Stimulated activated CD8-positive, alpha-beta memory T cell treated with anti-CD3 and anti-CD28 coated beads, Interleukin-12 subunit alpha, Interleukin-12 subunit beta, amount 100 ng/mL, for 24 hours (primary cell): ENCODE measurements around the gene CARS2.

Source experiments
- DNase-seq: peaks from one replicate; pipeline ENCODE4 v3.0.0-alpha.2; 2020; ENCODE audit errors: extremely low read depth

The CARS2 gene

DNA sequence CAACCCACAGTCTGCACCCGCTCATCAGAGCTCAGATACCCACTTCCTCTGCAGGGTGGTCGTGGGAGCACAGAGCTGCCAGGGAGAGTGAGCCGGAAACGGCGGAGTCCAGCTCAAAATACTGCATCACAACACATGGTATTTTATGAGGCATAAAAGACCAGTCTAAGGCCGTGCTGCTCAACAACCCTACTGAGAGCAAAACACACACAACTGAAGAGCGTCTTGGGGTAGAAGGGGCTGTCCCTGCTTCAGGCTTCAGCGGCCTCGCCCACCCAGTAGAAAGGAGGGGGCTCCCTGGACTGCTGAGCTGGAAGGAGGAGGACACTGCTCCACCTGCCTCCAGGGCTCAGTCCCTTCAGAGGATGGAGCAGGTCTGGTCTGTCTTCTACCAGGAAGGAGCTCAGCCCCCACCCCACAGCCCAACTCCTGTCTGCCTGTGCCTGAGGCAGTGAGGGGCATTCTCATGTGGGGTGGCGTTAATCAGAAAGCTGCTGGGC, 53.6 kb downstream of the CARS2 start:
- DNase-seq = no peak

DNA sequence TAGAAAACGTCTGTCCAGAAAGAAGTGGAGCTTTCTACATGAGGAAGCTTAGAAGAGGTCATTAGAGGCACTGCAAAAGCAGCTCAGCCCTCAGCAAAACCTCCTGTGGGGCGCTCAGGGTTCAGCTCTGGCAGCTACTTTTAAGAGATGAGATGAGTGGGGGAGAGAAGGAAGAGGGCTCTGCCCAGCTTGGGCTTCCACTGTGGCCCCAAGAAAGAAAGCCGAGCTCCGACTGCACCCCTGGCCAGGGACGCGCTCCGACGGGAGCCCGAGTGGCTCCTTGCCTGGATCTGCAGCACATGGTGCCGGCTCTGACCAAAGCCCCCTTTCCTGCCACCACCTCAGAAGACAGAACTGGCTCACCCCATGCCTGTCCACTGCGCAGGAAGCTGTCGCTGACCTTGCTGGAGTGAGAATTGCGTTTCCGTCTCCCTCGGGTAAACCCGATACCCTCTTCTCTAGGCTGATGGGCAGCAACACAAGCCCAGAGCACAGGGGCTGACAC, 54.1 kb downstream of the CARS2 start:
- DNase-seq = no peak

DNA sequence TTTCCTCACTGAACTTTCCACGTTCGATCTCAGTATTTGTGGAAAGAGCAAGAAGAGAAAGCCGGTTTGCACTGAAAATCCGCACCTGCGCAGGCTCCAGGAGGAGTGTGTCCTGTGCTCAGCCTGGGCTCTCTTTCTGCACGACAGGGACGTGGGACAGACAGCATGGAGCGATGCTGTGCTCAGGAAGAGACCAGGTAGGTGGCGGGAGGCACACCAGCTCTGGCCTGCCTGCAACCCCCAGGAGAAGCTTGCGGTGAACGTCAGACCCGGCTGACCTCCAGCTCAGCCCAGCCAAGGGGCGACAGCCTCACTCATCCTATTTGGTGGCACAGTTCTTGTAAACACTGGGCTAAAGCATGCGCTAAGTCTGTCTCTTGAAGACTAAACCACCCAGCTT, 54.6 kb downstream of the CARS2 start:
- no peak for DNase-seq

DNA sequence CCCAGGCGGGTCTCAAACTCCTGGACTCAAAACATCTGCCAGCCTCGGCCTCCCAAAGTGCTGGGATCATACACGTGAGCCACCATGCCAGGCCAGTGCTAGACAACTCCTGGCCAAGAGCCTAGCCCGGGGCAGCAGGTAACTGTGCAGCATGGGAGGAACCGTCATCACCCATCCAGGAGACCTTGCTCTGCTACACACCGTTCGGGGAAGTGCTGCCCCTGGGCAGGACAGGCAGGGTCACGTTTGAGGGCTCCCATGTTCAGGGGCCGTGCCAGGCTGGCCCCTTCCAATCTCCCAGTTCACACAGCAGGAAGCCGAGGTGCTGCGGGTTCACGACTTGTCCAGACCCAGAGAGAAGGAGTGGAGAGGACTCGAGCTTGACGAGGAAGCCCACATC, 55.5 kb downstream of the CARS2 start:
- DNase-seq = no peak

DNA sequence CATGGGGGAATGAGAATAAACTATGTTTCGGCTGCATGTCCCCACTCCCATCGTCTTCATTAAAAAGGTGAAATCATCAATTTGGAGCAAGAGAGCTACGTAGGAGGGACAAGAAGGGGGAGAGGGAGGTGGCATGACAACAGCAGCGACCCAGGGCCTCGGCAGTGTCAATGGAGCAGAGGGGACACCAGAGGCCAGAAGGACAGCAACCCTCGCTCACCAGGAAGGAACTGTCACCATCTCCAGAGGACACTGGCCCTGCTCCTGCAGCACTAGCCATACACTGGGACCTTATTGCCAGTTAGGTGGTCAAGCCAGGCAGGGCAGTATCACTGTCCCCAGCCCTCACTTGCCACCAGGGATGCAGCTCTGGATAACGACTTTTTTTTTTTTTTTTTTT, 56.4 kb downstream of the CARS2 start:
- DNase-seq = no peak

DNA sequence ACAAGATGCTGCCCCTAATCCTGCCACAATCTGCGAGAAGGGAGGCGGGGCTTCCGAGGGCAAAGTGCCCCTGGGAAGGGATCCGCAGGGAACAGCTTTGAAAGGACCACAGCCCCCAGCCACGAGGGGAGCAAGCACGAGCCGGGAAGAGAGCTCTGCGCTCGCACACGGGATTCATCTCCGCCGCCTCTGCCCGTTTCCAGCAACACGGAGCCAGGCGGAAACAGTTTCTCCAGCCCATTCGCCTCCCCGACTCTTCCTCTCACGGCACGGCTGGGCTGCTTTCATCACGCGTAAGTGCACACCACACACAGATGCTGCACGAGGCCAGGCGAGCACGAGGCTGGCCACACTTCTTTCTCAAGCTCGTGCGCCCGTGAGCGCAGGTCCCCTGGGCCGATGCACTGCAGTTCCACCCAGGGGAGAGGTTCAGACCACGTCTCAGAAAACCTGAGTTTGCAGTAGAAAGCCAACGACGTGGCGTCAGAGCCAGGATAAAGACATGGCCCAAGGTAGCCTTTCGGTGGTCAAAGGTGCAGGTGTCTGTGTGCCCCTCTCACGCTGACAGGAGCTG, 57.0 kb downstream of the CARS2 start:
- DNase-seq = no peak

DNA sequence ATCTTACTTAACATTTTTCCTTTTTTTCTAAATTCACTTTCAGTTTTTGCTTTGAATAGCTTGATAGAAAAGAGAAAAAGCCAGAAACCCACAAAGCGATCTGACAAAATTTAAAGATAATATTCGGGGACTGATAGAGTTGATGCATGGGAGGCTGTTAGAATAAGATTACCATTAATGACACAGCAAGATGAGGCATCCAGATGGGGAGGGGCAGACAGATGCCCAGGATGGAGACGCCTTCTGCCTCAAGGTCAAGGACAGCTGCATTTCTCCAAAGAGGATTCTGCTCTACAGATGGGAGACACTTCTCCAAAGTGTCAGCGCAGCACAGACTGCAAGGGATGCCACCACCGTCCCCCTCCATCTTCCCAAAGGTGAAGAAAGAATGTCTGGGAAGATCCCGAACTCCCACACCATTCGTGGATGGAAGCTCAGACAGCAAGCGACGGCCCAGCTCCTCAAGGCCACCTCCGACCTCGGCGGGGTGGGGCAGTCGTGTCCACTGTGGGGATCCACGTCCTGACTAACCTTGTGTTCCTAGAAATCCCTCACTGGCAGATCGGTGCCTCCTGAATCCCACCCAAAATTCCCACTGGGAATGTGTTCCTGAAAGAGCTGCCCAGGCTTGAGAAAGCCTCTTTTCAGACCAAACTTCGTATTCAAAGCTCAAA, 57.6 kb downstream of the CARS2 start:
- no peak for DNase-seq

DNA sequence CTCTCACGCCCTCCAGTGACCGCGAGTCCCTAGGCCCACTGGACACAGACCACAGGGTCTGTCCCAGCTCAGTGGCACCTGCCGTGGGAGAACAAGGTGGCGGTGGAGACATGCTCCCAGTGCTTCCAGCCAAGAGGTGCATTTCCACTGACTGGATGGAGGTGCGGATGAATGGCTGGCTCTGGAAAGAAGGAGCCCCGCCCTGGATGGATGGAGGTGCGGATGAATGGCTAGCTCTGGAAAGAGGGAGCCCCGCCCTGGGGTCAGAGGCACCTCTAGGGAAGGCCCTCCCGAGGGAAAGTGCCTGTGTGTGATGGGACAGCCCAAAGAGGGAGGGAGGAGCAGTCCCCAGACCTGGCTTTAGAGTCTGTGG, 58.6 kb downstream of the CARS2 start:
- no peak for DNase-seq

DNA sequence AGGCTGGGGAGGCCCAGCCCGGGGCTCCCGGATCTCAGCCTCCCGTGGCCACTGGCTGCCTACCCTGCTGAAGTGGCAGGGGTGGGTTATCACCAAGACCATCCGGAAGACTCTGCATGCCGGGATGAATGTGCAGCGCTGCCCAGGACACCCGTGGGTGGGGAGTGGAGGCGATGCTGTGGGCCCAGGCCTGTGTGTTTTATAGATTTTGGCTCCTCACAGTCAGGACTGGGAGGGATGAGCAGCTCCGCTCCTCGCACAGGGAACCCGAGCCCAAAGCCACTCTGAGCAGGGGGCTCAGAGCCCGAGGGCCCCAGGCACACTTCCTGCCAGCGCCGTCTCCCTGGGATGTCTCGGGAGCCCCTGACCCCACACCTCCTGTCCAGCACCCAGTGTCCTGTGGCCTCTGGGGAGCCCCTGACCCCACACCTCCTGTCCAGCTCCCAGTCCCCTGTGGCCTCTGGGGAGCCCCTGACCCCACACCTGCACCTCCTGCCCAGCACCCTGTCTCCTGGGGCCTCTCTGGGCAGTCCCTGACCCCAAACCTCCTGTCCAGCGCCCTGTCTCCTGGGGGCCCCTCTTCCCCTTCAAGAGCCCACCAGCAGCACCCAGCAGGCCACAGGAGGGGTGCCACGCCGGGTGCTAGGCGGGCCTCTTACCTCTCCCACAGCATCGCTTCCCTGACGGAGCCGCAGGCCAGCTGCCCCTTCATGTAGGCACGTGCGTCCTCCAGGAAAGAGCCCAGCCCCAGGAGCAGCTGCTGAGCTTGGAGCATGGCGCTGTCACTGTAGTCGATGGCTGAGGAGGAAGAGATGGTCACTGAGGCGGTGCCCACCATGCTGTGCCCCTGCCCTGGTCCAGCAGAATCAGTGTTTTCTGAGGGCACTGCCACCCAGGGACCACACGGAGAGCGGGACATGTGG, 59.2 kb downstream of the CARS2 start:
- no peak for DNase-seq

DNA sequence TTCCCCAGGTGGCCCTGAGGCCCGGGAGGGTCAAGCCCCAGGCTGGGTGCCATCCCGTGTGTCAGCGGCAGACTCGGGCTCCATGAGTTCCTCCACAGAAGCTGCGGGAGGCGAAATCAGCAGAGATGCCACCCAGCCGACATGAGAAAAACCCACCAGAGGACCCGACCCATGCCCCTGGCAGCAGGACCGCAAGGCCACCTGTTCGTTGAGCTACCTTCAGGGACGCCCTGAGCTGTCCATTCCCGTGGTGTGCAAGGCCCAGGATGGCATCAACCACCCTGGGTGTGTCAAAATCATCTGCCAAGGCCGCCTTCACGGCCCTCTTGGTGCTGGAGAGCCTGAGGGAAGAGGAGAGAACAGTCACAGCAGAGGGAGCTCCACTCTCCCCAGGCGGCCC, 60.2 kb downstream of the CARS2 start:
- DNase-seq = no peak

DNA sequence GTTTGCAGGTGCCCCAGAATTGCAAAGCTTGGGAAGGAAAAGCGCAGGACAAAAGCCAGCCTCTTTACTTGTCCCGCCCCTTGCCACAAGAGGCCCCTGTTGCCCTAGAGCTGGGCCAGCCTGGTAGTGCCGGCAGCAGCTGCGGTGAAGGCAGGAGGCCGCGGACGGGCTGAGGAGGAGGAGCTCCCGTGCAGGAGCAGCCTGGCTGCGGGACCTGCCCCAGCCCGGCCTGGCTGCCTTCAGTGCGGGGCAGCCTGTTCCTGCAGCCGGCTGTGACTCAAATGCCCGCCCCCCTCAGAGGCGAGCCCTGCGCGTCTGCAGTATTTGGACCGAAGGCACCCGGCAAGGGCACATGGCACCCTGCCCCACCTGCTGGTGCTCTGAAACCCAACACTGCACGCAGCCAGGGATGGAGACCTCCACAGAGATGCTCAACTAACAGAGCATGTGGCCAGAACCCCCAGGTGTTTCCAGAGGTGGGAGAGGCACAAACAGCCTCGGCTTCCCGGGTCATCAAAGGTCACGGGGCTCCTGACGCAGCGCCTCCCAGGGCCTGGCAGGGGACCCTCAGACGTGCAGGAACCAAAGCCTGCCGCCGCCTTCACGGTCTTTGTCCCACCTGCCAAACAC, 60.9 kb downstream of the CARS2 start:
- DNase-seq = no peak

DNA sequence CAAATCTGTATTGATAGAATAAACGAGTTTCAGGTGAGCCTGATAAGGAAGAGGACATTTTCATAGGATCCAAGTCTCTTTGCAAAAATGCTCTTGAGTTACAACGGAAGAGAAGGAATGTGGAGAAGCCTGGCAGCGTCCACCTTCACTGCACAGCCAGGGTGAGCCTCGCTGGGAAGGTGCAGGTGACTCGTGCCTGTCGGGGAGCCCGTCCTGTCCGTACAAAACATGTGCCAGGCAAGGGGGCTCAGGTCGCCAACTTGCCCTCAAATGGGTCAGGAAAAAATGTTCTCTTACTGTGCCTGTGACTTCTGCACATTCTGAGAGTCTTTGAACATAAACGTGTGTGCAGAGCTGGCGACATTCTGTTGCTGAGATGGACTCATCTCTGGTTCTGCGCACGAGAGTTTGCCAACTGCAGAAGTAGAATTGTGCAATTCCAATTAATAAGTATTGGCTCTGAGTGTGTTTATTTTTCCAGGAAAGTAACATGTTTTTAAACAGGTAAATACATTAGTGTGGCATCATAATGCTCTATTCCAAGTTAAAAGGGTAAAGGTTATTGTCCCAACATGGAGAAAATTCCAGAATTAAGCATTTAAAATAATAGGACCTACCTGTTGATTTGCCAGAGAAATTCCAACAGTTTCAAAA, 62.0 kb downstream of the CARS2 start:
- no peak for DNase-seq

DNA sequence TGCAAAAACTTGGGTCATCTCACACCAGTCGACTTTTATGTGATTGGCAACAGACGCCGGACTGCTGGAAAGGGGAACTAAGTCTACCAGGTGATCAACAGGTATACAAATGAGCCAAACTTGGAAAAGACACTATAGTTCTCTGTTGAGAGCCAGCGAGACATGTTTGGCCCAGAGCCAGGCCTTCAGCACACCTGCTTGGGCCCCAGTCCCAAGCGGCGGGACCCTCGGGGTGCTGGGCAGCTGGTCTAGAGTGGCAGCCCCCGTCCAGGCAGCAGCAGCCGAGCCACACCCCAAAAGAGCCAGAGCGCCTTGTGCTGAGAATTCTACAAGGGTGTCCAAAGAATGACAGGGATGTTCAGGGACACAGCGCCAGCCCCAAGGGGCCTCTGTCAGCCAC, 62.6 kb downstream of the CARS2 start:
- DNase-seq = no peak

DNA sequence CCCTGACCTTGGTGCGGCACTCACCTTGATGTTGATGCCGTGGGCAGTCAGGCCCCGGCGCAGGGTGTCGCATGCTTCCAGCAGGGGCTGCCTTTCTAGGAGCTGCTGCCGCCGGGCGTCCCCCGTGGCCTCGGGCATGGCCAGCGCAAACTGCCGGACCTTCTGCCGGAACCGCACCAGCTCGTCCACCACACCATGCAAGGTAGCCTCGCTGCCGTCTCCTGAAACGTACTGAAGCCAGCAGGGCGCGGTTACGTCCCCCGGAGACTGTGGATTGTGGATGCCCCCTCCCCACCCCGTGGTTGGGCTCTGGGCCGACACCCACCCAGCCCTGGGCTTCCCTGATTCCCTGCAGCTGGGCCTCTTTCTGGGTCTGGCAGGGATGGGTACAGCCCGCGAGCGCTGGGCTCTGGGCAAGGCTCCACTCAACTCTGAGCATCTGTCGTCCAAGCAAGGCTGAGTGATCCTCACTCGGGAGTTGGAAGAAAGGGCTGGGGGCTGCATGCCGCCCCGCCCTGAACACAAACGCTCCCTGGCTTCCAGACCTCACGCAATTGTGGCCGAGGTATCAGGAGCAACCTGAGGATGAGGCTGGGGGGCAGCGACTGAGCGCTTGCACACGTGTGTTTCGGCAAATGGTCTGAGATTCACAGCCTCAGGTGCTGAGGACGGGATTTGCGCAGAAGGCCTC, 63.5 kb downstream of the CARS2 start:
- no peak for DNase-seq

DNA sequence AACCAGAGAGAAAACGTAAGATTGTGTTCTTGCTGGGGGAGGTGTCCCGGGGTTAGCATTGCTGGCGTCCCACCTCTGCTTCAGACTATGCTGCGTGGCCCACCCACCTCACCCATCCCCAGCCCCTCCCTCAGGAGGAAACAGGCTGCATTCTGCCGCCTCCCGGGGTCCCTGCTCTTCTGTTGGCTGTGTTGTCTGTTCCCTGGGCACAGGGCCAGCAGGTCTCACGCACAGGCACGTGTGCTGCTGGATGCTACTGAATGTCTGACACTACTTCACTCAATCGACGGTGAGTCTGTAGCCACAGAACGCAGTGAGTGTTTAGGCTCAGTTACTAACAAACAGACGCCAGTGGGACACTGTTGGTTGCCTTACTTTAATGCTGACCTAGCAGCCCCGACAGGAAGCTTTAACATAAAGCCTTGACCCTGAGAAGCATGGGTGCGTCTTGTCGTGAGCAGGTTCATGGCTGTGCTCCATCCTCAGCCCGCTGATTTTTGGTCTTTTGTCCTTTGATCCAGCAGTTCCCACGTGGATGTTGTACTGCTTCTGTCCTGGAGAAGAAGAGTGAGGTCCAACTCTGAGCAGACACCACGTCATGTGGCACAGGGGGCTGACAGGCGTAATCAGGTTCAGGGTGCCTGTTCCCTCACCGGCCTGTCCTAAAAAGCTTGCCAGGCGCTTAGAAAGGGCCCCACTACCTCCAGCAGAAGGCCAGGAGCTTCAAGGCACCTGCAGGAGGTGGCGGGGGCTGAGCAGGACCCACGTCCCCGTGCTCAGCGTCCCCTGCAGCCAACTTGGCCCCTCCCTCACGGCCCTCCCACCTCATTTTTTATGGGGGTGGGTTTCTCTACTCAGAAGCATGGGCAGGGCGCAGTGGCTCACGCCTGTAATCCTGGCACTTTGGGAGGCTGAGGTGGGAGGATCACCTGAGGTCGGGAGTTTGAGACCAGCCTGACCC, 64.6 kb downstream of the CARS2 start:
- DNase-seq = no peak

DNA sequence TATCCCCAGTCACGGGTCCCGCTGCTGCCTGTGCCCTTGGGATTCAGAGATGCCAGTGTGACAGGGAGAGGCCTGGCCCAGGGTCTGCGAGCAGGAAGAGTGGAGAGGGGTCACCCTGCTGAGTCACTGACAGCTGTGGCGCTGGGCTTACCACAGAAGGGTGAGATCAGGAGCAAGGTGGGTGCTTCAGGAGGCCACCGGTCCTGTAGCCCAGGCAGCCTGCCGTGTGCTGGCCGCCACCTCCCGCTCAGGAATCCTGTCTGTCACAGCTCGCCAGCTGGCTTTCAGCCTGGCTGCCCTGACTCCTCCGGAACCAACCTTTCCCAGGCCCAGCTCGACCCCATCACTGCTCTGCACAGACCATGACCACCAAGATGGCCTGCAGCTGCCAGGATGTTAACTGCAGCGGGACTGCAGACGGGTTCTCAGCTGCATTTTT, 65.3 kb downstream of the CARS2 start:
- DNase-seq = no peak

DNA sequence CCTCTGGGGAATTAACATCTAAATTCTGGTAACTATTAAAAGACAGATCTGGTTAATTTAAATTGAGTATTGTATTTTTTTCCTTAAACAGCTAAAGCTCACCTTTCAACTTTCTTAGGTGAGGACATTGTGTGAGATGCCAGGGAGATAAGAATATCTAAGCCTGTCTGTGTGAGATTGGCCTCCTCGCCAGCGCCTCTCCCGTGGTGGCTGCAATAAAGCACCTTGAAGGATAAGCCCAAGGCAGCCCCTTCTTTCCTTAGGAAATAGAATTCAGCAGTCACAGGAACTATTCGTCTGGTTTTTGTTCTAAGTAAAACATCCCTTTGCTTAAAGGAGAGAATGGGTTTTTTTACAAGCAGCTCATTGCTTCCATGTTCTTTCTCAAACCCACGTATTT, 66.0 kb downstream of the CARS2 start:
- DNase-seq = no peak

DNA sequence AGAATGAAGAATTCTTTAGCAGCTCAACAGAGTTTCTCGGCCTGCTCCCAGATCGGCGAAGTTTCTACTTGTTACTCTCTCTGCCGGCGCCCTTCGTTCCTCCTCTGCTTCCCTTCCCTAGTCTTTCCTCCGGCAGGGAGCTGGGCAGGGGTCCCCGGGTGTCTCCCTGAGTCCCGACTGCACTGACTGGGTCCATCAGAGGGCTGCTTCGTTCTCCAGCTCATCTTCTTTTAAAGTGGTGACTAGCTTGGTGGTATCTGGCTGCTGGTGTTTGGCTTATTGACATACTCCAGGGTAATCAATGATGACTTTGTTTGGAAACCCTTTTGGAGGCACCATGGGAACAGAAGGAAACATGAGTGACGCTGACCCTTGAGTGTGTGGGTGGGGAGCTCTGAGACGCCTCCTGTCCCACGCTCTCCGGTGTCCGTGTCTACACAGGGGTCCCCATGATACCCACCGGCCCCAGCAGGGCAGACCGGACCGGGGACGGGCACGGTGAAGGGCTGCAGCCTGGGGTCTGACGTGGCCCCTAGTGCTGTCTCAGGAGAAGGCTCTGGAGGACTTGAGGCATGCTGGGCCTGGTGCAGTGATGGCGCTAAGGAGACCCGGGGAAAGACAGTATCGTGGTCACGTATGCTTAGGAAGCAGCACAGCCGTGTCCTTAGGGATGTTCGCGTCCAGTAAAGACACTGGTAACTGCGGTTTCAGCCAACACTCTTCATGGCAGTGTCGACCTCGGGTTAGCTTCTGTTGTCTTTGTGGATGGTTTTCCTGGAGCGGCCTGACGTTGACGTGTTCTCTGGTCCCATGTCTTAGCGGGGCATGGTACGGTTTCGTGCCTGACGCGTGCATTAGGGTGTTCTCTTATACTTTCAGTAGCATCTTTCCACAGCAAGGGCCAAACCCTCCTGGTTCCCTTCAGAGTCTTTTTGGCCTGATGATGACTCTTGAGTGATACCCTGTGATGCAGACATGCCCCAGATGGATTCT, 66.8 kb downstream of the CARS2 start:
- DNase-seq = no peak

DNA sequence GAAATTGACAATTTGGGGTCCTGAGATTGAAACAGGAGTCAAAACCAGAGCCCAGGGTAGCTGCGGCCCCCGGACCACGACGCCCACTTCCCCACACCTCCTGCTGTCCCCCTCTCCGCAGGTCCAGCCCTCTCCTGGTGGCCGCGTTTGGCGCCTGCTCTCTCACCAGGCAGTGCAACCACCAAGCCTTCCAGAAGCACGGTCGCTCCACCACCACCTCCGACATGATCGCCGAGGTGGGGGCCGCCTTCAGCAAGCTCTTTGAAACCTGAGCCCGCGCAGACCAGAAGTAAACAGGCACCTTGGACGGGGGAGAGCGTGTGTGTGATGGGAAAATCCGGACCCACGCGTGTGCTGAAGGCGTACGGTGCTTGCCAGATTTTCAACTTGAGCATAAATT, 67.7 kb downstream of the CARS2 start:
- DNase-seq = no peak
